Stimulated activated CD4-positive, alpha-beta T cell treated with anti-CD3 and anti-CD28 coated beads, Interleukin-15, amount 100 ng/mL, for 48 hours (primary cell): ENCODE measurements around the gene HDAC4.
A peak's percentile ranks its signal among the peaks of the same experiment; 100 is the strongest.
"Not testable (repeated sequence)": the region's sequence is repeated elsewhere in the genome, so short reads cannot be mapped to it uniquely, and the experiment has no call there.

ENCODE experiments used
- DNase-seq, 2 donors: peaks; one replicate each; pipeline ENCODE4 v3.0.0-alpha.2; 2020; ENCODE audit warnings: low read depth in 2 of 2

HDAC4 gene

GRCh38 chr2:239400596-239401066 is at the start of gene HDAC4:
HDAC4 (minus strand) TSS chr2:239401020; CDS start chr2:239352699, 48,321 bp downstream.
- DNase-seq, result no peak

- not testable (repeated sequence) for DNase-seq
Observed at GRCh38 chr2:239449468-239449867, 48.6 kb upstream of the HDAC4 start.

- DNase-seq, result no peak
Observed at GRCh38 chr2:239445771-239446524, 45.1 kb upstream of the HDAC4 start.

- DNase-seq, result no peak
Observed at GRCh38 chr2:239444626-239445577, 44.1 kb upstream of the HDAC4 start.

- DNase-seq, result no peak
Observed at GRCh38 chr2:239443666-239444567, 43.1 kb upstream of the HDAC4 start.

GRCh38 chr2:239443102-239443620 is 42.3 kb upstream of the HDAC4 start:
- DNase-seq, result no peak

GRCh38 chr2:239442192-239442591 is 41.4 kb upstream of the HDAC4 start:
- no peak for DNase-seq

GRCh38 chr2:239441261-239442078 is 40.6 kb upstream of the HDAC4 start:
- DNase-seq, result no peak

GRCh38 chr2:239440511-239440959 is 39.7 kb upstream of the HDAC4 start:
- DNase-seq, result no peak

GRCh38 chr2:239439754-239440315 is 39.0 kb upstream of the HDAC4 start:
- DNase-seq, result no peak

GRCh38 chr2:239438995-239439753 is 38.4 kb upstream of the HDAC4 start:
- no peak for DNase-seq

- no peak for DNase-seq
Observed at GRCh38 chr2:239438368-239438767, 37.5 kb upstream of the HDAC4 start.

- DNase-seq, result no peak
Observed at GRCh38 chr2:239436669-239437335, 36.0 kb upstream of the HDAC4 start.

GRCh38 chr2:239436076-239436475 is 35.3 kb upstream of the HDAC4 start:
- DNase-seq, result no peak

GRCh38 chr2:239433777-239434403 is 33.1 kb upstream of the HDAC4 start:
- DNase-seq, result peak; percentile 7 to 11

- DNase-seq, result no peak
Observed at GRCh38 chr2:239432174-239432573, 31.4 kb upstream of the HDAC4 start.

- no peak for DNase-seq
Observed at GRCh38 chr2:239431536-239431935, 30.7 kb upstream of the HDAC4 start.
